ENCODE results near the gene CLRN3. TPM values are rescaled to one million over a fixed set of nuclear protein-coding genes. Genes with fewer than 3 reads are reported as not detected.

The CLRN3 gene
- total RNA-seq, 2 donors from 2014 or later: 76.8 to 110 TPM

DNA sequence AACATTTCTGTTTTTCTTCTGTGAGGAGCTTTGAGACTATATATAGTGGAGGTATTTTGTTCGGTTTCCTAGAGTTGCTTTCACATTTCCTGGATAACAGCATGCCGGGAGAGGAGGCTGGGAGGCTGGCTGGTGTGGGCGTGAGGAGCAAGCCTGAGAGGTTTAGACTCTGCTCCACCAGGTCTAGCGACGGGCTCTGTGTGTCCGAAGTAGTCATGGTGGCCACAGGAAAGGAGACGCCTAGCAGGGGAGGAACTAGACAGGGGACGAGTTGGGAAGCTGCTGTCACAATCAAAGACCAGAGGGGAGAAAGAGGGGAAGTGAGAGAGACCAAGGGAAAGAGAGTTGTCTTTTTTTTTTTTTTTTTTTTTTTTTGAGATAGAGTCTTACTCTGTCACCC, 33.7 kb upstream of the CLRN3 start:
- H3K36me3 ChIP-seq: no peaks in the 10 kb centered on the region
- no peaks in the 10 kb centered on the region for H3K27me3 ChIP-seq
- intact Hi-C loops (cut with DNase I): no loop called here
- H3K27ac ChIP-seq: peak overlapping the region; percentile 2
- no peak overlapping the region for H3K9ac ChIP-seq (ENCODE audit: low read depth in 2 of 2, low read length in 2 of 2)
- H3K4me1 ChIP-seq: peaks cover 3% of the 10 kb centered on the region
- no peaks in the 10 kb centered on the region for H3K9me3 ChIP-seq
- no peak for DNase-seq
- no peak overlapping the region for H3K4me3 ChIP-seq
- TF ChIP-seq, protein P1, sequence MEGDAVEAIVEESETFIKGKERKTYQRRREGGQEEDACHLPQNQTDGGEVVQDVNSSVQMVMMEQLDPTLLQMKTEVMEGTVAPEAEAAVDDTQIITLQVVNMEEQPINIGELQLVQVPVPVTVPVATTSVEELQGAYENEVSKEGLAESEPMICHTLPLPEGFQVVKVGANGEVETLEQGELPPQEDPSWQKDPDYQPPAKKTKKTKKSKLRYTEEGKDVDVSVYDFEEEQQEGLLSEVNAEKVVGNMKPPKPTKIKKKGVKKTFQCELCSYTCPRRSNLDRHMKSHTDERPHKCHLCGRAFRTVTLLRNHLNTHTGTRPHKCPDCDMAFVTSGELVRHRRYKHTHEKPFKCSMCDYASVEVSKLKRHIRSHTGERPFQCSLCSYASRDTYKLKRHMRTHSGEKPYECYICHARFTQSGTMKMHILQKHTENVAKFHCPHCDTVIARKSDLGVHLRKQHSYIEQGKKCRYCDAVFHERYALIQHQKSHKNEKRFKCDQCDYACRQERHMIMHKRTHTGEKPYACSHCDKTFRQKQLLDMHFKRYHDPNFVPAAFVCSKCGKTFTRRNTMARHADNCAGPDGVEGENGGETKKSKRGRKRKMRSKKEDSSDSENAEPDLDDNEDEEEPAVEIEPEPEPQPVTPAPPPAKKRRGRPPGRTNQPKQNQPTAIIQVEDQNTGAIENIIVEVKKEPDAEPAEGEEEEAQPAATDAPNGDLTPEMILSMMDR (IDR thresholded peaks at IDR 0.05): no peak

DNA sequence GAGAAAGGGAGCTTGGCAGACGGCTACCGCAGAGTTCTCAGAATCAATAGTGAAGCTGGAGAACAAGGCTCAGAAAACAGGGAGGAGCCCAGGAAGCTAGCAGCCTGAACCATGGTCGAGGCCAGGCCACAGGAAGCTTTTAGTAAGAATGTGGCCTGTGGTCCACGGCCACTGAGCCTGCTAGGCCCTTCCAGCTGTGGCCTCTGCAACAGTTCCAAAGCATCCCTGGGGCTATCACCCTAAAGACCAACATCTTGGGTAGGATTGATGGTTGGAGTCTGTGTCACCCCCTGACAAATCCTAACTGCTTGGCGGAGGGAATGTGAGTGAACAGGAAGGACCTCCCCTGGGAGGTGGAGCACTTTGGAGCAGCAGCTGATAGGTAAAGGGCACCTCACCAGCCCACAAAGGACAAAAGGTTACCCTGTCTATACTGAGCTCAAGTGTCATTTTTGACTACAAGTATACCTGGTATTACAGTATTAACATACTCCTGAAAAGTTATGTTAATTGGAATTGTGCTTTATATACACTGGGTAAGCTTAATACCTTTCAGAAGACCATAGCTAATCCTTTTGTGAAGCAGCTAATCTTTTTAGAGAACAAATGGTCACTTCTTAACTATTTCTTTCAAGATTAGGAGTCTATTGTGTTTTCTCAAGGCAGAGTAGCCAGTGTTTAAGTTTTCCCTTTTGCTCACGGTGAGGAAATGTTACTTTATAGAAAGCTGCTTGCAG, 32.9 kb upstream of the CLRN3 start:
- intact Hi-C loops (cut with DNase I): no loop called here

DNA sequence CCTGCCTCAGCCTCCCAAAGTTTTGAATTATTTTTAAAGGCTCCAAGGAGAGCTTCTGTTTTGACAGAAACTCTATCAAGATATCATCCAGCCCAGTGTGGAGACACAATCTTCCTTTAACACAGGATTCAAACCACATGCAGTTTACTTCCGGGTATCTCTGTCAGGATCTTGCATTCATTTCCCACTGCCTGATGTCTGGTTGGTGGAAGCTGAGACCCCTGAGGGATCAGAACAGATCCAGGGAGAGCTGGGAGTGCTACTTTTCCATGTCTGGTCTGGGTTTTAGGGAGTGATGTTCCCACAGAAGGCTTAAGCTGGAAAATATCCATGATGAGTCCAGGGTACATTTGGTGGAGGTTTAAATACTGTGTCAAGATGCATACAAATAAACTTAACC, 30.9 kb upstream of the CLRN3 start:
- H3K27me3 ChIP-seq: no peaks in the 10 kb centered on the region
- no peaks in the 10 kb centered on the region for H3K9me3 ChIP-seq
- H3K27ac ChIP-seq: no peak overlapping the region
- DNase-seq: no peak
- intact Hi-C loops (cut with DNase I): no loop called here
- TF ChIP-seq, protein P1 (IDR thresholded peaks at IDR 0.05): no peak
- no peaks in the 10 kb centered on the region for H3K36me3 ChIP-seq
- peaks cover 3% of the 10 kb centered on the region for H3K4me1 ChIP-seq
- no peak overlapping the region for H3K9ac ChIP-seq (ENCODE audit: low read depth in 2 of 2, low read length in 2 of 2)
- no peak overlapping the region for H3K4me3 ChIP-seq

More for the DNA sequence above, 32.9 kb upstream of the CLRN3 start:
- H3K4me1 ChIP-seq: peaks cover 3% of the 10 kb centered on the region
- peak overlapping the region; percentile 2 for H3K27ac ChIP-seq
- H3K9ac ChIP-seq (ENCODE audit: low read depth in 2 of 2, low read length in 2 of 2): no peak overlapping the region
- H3K4me3 ChIP-seq: no peak overlapping the region
- H3K9me3 ChIP-seq: no peaks in the 10 kb centered on the region
- no peaks in the 10 kb centered on the region for H3K27me3 ChIP-seq
- TF ChIP-seq, protein P1 (IDR thresholded peaks at IDR 0.05): no peak
- no peaks in the 10 kb centered on the region for H3K36me3 ChIP-seq
- no peak for DNase-seq

DNA sequence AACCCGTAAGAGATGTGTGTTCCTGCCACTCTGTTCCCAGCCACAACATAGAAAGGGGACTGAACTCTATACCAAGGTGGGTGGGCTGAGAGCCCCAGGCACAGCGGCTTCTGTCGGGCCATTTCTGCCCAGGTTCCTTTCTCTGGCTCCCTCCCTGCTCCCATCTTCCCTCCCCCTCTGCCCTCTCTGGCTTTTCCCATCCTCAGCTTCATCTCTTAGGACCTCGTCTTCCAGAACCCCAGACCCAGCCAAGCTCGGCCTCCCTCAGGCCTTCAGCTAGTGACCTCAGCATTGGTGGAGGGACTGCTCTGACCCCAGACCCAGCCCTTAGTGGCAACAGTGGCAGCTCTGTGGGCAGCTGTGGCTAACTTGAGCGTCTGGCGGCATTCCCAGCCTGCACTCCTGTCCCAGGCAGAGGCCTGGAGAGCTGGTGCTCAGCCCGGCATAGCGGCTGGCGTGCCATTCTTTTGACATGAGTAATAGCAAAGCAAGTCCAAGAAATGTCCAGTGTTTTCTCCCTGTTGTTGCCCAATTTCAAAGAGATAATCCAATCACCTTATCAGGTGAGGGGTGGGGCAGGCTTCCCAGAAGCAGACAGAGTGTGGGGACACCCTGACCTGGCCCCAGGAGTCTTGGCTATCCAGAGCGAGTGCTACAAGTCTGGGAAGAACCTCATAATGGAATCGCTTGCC, 30.1 kb upstream of the CLRN3 start:
- intact Hi-C loops (cut with DNase I): no loop called here
- no peak for DNase-seq
- no peaks in the 10 kb centered on the region for H3K9me3 ChIP-seq
- H3K27me3 ChIP-seq: no peaks in the 10 kb centered on the region
- H3K27ac ChIP-seq: peak overlapping the region; percentile 10
- H3K4me1 ChIP-seq: peaks cover 3% of the 10 kb centered on the region
- TF ChIP-seq, protein P1 (IDR thresholded peaks at IDR 0.05): no peak
- H3K4me3 ChIP-seq: no peak overlapping the region
- H3K36me3 ChIP-seq: no peaks in the 10 kb centered on the region
- no peak overlapping the region for H3K9ac ChIP-seq (ENCODE audit: low read depth in 2 of 2, low read length in 2 of 2)

DNA sequence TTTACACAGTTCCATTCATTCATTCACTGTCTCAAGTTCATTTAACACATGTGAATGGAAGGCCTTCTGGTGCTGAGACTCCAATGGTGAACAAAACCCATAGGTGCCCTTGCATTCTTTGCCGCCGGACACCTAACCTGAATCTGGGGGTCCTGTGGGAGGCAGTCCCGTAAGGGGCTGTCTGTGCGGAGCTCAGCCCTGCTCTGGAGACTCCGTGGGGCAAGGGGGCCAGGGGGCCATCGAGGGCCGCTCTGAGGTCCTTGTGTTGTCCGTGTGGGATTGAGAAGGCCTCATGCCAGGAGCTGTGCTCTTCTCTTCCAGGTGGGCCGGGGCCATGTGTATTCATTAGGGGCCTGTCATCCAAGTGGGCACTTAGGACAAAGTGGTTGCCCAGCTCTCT, 29.5 kb upstream of the CLRN3 start:
- DNase-seq: no peak
- Histone ChIP-seq H3K4me3 (no peak overlapping the region), H3K27ac (peak overlapping the region; percentile 10), H3K36me3 (no peaks in the 10 kb centered on the region), H3K27me3 (no peaks in the 10 kb centered on the region), H3K9me3 (no peaks in the 10 kb centered on the region), H3K4me1 (peaks cover 3% of the 10 kb centered on the region), H3K9ac (ENCODE audit: low read depth in 2 of 2, low read length in 2 of 2) (no peak overlapping the region)
- intact Hi-C loops (cut with DNase I): no loop called here
- TF ChIP-seq, protein P1 (IDR thresholded peaks at IDR 0.05): no peak
